ENCODE data around the gene ARAP3.

The ARAP3 gene

DNA sequence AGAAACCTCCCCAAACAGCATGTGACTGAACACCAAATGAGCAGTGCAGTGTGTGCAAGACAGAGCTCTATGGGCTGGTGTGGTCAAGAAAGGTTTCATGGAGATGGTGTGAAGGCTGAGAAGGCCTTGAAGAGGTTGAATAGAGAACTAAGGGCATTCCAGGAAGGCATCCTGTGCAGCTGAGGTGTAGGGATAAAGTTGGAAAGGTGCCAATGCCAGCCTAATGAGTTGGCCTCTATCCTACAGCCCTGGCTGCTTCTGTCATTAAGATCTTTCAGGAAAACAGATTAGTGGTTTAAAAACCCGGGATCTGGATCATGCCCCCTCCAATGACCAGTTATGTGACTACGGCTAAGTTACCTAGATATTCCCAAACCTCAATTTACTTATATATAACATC is 49.4 kb downstream of the ARAP3 start:
- TF ChIP-seq, protein P1, sequence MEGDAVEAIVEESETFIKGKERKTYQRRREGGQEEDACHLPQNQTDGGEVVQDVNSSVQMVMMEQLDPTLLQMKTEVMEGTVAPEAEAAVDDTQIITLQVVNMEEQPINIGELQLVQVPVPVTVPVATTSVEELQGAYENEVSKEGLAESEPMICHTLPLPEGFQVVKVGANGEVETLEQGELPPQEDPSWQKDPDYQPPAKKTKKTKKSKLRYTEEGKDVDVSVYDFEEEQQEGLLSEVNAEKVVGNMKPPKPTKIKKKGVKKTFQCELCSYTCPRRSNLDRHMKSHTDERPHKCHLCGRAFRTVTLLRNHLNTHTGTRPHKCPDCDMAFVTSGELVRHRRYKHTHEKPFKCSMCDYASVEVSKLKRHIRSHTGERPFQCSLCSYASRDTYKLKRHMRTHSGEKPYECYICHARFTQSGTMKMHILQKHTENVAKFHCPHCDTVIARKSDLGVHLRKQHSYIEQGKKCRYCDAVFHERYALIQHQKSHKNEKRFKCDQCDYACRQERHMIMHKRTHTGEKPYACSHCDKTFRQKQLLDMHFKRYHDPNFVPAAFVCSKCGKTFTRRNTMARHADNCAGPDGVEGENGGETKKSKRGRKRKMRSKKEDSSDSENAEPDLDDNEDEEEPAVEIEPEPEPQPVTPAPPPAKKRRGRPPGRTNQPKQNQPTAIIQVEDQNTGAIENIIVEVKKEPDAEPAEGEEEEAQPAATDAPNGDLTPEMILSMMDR (IDR thresholded peaks at IDR 0.05) = no peak

DNA sequence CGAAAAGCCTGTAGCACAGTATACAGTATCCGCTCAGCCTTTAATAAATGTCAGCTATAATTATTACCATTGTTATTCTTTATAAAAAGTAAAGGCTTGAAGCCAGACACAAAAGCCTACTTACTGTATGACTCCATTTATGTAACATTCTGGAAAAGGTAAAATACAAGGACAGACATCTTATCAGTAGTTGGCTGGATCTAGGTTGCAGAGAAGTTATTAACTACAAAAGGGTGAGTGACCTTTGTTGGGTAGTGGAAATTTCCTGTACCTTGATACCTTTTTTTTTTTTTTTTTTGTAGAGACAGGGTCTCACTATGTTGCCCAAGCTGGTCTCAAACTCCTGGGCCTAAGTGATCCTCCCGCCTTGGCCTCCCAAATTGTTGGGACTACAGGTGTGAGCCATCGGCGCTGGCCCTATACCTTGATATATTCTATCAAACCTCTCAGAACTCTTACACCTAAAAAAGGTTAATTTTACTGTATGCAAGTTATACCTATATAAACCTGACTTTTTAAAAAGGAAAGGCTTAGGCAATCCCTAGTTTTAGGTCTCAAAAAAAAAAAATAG is 51.4 kb downstream of the ARAP3 start:
- TF ChIP-seq, protein P1 (IDR thresholded peaks at IDR 0.05) = no peak

DNA sequence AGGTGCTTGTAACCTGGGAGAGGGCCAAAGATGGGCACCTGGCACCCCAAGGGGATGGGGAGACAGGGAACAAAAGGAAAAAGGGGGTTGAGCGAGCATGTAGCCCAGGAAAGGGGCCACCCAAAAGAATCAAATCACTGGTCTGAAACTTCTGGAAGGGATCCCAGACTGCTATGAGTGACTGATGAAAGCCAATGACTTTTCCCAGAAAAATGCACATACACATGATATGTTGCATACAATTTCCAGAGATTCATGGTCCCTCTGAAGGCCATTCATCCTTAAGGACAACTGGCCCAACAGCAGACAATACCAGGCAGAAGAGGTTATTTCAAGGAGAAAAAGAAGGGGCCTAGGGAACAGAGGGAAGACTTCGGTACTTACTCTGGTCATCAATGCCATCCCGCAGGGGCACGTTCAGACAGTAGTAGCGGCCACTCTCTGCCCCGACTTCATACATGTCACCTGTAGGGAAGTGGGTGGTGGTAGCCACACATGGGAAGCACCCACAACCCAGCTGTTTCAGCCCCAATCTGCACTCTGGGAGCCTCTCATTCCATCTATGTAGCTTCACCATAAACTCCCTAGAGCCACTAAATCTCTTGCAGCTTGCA is 53.7 kb downstream of the ARAP3 start:
- TF ChIP-seq, protein P1 (IDR thresholded peaks at IDR 0.05) = no peak

DNA sequence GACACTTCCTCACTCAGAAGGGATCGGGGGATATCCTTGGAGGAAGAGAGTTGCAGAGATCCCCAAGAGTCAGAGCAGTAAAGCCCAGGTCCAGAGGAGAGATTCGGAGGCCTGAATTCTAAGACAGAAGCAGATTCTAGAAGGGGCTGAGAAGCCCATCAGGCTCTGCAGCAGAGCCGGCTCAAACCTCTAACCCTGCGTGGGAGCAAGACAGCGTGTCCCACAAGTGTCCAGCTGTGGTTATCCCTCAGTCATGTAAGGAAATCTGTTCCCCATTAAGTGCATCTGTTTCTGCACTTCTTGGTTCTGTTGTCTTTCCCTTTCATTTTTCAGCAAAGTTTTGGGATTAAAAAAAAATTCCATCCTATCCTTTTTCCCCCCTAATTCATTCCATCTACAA is 58.4 kb downstream of the ARAP3 start:
- TF ChIP-seq, protein P1 (IDR thresholded peaks at IDR 0.05) = no peak

DNA sequence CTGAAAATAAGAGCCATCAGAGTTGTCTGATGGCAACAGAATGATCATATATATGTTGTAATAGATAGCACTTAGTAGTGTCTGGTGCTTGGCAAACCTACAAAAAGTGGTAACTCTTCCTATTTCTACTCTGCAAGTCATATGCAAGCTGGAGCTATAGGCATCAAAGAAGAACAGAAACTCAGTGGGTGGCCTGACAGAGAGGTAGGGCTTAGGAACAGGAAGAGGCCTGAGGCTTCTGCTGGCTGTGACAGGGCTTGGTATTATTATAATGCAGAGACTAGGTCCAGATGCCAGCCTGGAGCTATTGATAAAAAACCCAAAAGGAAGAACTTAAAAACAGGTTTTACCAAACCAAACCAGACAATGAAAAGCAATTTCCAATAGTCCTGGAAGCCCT is 58.8 kb downstream of the ARAP3 start:
- TF ChIP-seq, protein P1 (IDR thresholded peaks at IDR 0.05) = no peak

DNA sequence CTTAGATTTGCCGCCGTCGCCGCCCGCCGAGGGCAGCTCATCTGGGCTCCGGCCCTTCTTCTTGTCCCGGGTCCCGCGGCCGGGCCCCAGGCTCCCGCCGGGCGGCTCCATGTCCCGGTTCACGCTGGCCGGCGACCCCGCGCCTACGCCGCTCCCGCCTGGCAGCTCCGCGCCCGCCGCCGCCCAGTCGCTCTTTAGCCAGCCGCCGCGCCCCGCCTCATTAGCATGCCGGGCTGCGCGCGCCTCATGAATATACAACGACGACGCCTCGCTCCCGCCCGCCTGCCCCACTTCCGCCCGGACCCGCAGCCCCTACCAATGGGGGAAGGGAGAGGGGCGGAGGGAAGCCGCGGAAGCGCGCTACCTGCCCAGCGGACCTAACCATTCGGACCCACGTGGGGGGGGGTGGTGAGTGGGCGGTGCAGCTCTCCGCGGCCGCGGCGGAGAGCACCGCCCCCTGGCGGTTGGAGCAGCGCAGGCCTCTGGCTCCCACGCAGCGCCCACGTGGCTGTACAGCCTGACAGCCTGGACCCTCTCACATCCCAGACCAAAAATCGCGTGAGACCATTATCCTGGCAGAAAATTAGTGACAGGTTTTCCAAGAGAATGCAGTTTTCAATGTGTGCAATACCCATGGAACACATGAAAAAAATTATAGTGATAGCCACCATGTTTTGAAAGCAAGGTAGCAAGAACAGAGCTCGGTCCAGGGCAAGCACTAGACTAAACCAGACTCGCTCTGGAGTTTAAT is 63.1 kb downstream of the ARAP3 start, which contains the start of gene DIAPH1:
DIAPH1 (minus strand) TSS at position 197 of the 751 bp plus-strand sequence; CDS start at position 111, 86 bp downstream.
- TF ChIP-seq, protein P1 (IDR thresholded peaks at IDR 0.05) = peak; percentile 97

DNA sequence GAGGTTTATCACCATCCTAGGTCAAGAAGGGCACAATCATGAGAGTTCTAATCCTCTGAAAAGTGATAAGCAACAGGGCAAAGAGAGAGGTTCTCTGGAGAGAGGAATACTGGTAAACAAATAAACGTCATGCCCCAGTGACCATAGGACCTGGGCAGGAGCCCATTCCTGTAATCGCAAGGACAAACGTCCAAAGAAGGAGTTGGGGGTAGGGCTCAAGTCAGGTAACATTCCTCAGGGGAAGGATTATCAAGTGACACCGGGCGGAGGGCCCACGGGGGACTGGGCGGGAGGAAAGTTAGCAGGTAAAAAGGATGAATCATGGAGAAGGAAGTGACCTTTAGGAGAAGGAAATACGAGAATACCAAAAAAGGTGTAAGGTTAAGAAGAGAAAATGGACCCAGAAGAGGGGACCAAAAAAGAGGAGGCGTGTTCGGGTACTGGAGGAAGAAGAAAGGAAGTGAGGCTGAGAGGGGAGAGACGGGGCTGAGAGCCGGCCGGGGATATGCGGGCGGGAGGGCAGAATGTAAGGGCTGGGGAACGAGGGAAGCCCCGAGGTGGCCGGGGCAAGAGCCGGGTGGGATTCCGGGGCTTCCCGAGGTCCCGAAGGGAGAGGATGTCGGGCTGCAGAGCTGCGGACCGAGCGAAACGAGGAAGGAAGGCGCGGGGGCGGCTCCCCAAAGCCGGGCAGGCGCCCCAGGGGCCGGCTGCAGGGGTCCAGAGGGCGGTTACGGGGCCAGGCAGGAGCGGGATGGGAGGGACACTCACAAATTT is 63.8 kb downstream of the ARAP3 start:
- TF ChIP-seq, protein P1 (IDR thresholded peaks at IDR 0.05) = no peak
